IMR-90 (cell line): ENCODE measurements around the gene TGM2. TPM values are rescaled to one million over a fixed set of nuclear protein-coding genes. Genes with fewer than 3 reads are reported as not detected.

Source experiments
- ATAC-seq: fragments of 200-7000 bp; cut with Tn5 transposase; 2 replicates; pipeline ENCODE4 v1.9.1; 2020; ENCODE audit warnings: low read depth, mild to moderate bottlenecking, moderate library complexity
- BruUV-seq: library from RNA; stranded (reverse); fragments of 400-500 nt; replicated peaks from 2 replicates; lab custom pipeline; 2021; lab: Mats Ljungman, UMichigan
- CTCF ChIA-PET: fragments of 300-600 bp; formaldehyde crosslinking; extraction: SDS; loops from one replicate; lab custom pipeline; 2021; ENCODE audit warnings: antibody characterized with exemption; lab: Yijun Ruan, JAX
- POLR2A ChIA-PET: fragments of 300-600 bp; sonication (Branson Sonifier 250); formaldehyde crosslinking; loops from one replicate; lab custom pipeline; 2022; ENCODE audit warnings: antibody characterized with exemption; ENCODE audit not compliant: unreplicated experiment; lab: Charles Lee
- DNase-seq: peaks from one replicate; pipeline ENCODE4 v3.0.0; 2013
- H2AFZ ChIP-seq: replicated peaks from 2 replicates; pipeline ENCODE3; 2013; ENCODE audit warnings: low read length, mild to moderate bottlenecking; ENCODE audit not compliant: poor library complexity
- H2AK5ac ChIP-seq: 2 replicates; pipeline ENCODE4 v1.6.1; 2013; ENCODE audit warnings: low read depth, low read length, inconsistent platforms
- H2AK9ac ChIP-seq: replicated peaks from 2 replicates; pipeline ENCODE3; 2013; ENCODE audit warnings: mild to moderate bottlenecking, low read depth, low read length, moderate library complexity; ENCODE audit not compliant: poor library complexity
- H2BK120ac ChIP-seq: 2 replicates; pipeline ENCODE4 v1.6.1; 2013; ENCODE audit warnings: low read depth, low read length, inconsistent platforms
- H2BK15ac ChIP-seq: 3 replicates; pipeline ENCODE4 v1.6.1; 2013; ENCODE audit warnings: low read depth, low read length, inconsistent platforms
- H2BK20ac ChIP-seq: 2 replicates; pipeline ENCODE4 v1.6.1; 2013; ENCODE audit warnings: low read depth, mild to moderate bottlenecking, inconsistent platforms, low read length, moderate library complexity
- H2BK5ac ChIP-seq: 2 replicates; pipeline ENCODE4 v1.6.1; 2013; ENCODE audit warnings: mild to moderate bottlenecking, low read depth, low read length, inconsistent platforms; ENCODE audit not compliant: poor library complexity, severe bottlenecking
- H3K14ac ChIP-seq: replicated peaks from 2 replicates; pipeline ENCODE4 v1.6.1; 2013; ENCODE audit warnings: low read depth, low read length, inconsistent platforms
- H3K18ac ChIP-seq: 2 replicates; pipeline ENCODE4 v1.6.1; 2013; ENCODE audit warnings: low read depth, low read length, control low read depth
- H3K23ac ChIP-seq: 2 replicates; pipeline ENCODE4 v1.6.1; 2013; ENCODE audit warnings: low read depth, low read length, inconsistent platforms
- H3K27ac ChIP-seq: 2 replicates; pipeline ENCODE4 v1.5.1; 2013; ENCODE audit warnings: mild to moderate bottlenecking, control low read depth, low read length; ENCODE audit not compliant: insufficient read depth
- H3K27me3 ChIP-seq: 2 replicates; pipeline ENCODE4 v1.6.1; 2013; ENCODE audit warnings: low read length; ENCODE audit not compliant: control insufficient read depth, insufficient read depth
- H3K36me3 ChIP-seq: 2 replicates; pipeline ENCODE4 v1.6.1; 2013; ENCODE audit warnings: low read length, mixed read lengths; ENCODE audit not compliant: control insufficient read depth, insufficient read depth
- H3K4ac ChIP-seq: 2 replicates; pipeline ENCODE4 v1.6.1; 2013; ENCODE audit warnings: low read depth, low read length, inconsistent platforms
- H3K4me1 ChIP-seq: 2 replicates; pipeline ENCODE4 v1.6.1; 2013; ENCODE audit warnings: low read length, mixed read lengths; ENCODE audit not compliant: control insufficient read depth, insufficient read depth
- H3K4me2 ChIP-seq: 2 replicates; pipeline ENCODE4 v1.6.1; 2013; ENCODE audit warnings: low read depth, mild to moderate bottlenecking, control low read depth, low read length, moderate library complexity
- H3K4me3 ChIP-seq: 2 replicates; pipeline ENCODE4 v1.5.1; 2013; ENCODE audit warnings: low read depth, mild to moderate bottlenecking, control low read depth, low read length, moderate library complexity; ENCODE audit not compliant: insufficient read depth
- H3K56ac ChIP-seq: 2 replicates; pipeline ENCODE4 v1.6.1; 2013; ENCODE audit warnings: low read length, inconsistent platforms; ENCODE audit not compliant: insufficient read depth; ENCODE audit errors: extremely low read depth
- H3K79me1 ChIP-seq, 2 experiments: 2 replicates each; pipeline ENCODE4 v1.6.1; 2013; ENCODE audit warnings: low read length in 2 of 2, inconsistent platforms in 1 of 2, low read depth in 1 of 2
- H3K9ac ChIP-seq: 2 replicates; pipeline ENCODE4 v1.6.1; 2013; ENCODE audit warnings: low read depth, low read length, control low read depth
- H3K9me1 ChIP-seq: 2 replicates; pipeline ENCODE4 v1.6.1; 2013; ENCODE audit warnings: low read length, inconsistent platforms; ENCODE audit not compliant: insufficient read depth
- H3K9me3 ChIP-seq: 2 replicates; pipeline ENCODE4 v1.6.1; 2013; ENCODE audit warnings: low read length; ENCODE audit not compliant: control insufficient read depth, insufficient read depth
- H4K20me1 ChIP-seq: 2 replicates; pipeline ENCODE4 v1.6.1; 2013; ENCODE audit warnings: low read length, inconsistent platforms; ENCODE audit not compliant: insufficient read depth
- H4K5ac ChIP-seq: 2 replicates; pipeline ENCODE4 v1.6.1; 2013; ENCODE audit warnings: mild to moderate bottlenecking, low read depth, low read length, control low read depth
- H4K8ac ChIP-seq, 2 experiments: 2 replicates each; pipeline ENCODE4 v1.6.1; 2013; ENCODE audit warnings: low read depth in 2 of 2, low read length in 2 of 2, control low read depth in 1 of 2, inconsistent platforms in 1 of 2
- H4K91ac ChIP-seq: 2 replicates; pipeline ENCODE4 v1.6.1; 2013; ENCODE audit warnings: low read depth, low read length, inconsistent platforms; ENCODE audit not compliant: insufficient read depth
- BHLHE40 ChIP-seq: fragments of 150-350 bp; IDR thresholded peaks from 2 replicates; pipeline ENCODE4 v1.6.1; 2016; ENCODE audit warnings: mild to moderate bottlenecking, low read depth, low read length
- CEBPB ChIP-seq: IDR thresholded peaks from 2 replicates; pipeline ENCODE4 v1.6.1; 2012; ENCODE audit warnings: low read depth, low read length, improper control_type of control experiment
- CHD1 ChIP-seq: IDR thresholded peaks from 2 replicates; pipeline ENCODE4 v1.6.1; 2012; ENCODE audit warnings: low read depth, low read length, improper control_type of control experiment
- CTCF ChIP-seq: conservative IDR thresholded peaks from 2 replicates; pipeline ENCODE4 v1.5.1; 2012; ENCODE audit warnings: mild to moderate bottlenecking, low read depth, low read length, improper control_type of control experiment
- FOS ChIP-seq: fragments of 150-350 bp; IDR thresholded peaks from 2 replicates; pipeline ENCODE4 v1.6.1; 2016; ENCODE audit warnings: low read depth, low read length
- MAZ ChIP-seq: IDR thresholded peaks from 2 replicates; pipeline ENCODE4 v1.6.1; 2012; ENCODE audit warnings: low read depth, mild to moderate bottlenecking, low read length, improper control_type of control experiment, moderate library complexity, borderline replicate concordance
- MXI1 ChIP-seq: IDR thresholded peaks from 2 replicates; pipeline ENCODE4 v1.6.1; 2012; ENCODE audit warnings: low read depth, mild to moderate bottlenecking, low read length, moderate library complexity, borderline replicate concordance
- NFE2L2 ChIP-seq: fragments of 150-350 bp; IDR thresholded peaks from 2 replicates; pipeline ENCODE4 v1.6.1; 2016; ENCODE audit warnings: low read depth, mild to moderate bottlenecking, low read length
- POLR2A ChIP-seq: IDR thresholded peaks from 2 replicates; pipeline ENCODE4 v1.6.1; 2012; ENCODE audit warnings: mild to moderate bottlenecking, low read depth, low read length
- RAD21 ChIP-seq: IDR thresholded peaks from 2 replicates; pipeline ENCODE4 v1.6.1; 2012; ENCODE audit warnings: low read length, improper control_type of control experiment
- RCOR1 ChIP-seq: IDR thresholded peaks from 2 replicates; pipeline ENCODE4 v1.6.1; 2012; ENCODE audit warnings: mild to moderate bottlenecking, low read length, improper control_type of control experiment; ENCODE audit not compliant: insufficient replicate concordance
- RFX5 ChIP-seq: IDR thresholded peaks from 2 replicates; pipeline ENCODE4 v1.8.0; 2012; ENCODE audit warnings: low read depth, mild to moderate bottlenecking, low read length, moderate library complexity
- SMC3 ChIP-seq: fragments of 150-350 bp; IDR thresholded peaks from 2 replicates; pipeline ENCODE4 v1.6.1; 2016; ENCODE audit warnings: low read depth, mild to moderate bottlenecking, antibody characterized with exemption, low read length, moderate library complexity
- USF2 ChIP-seq: fragments of 150-350 bp; IDR thresholded peaks from 2 replicates; pipeline ENCODE4 v1.6.1; 2017; ENCODE audit warnings: mild to moderate bottlenecking, antibody characterized with exemption, low read length, low read depth
- WGBS, 2 experiments: methylation state at CpG; one replicate each; pipeline versions ENCODE4 v1.1.5 to v1.1.7; 2013; ENCODE audit warnings: missing lambda C conversion rate in 2 of 2; ENCODE audit not compliant: insufficient read length in 1 of 2; ENCODE audit errors: extremely low coverage in 2 of 2; 5-methylcytosine and 5-hydroxymethylcytosine counted together
- dilution Hi-C: fragments of 300-500 bp; cut with HindIII; formaldehyde crosslinking; loops from one replicate; pipeline ENCODE4 v1.14.3; 2018; ENCODE audit warnings: low sequenced_read_pairs; ENCODE audit not compliant: unreplicated experiment
- in situ Hi-C: fragments of 300-500 bp; cut with MboI; formaldehyde crosslinking; loops from 3 replicates; pipeline ENCODE4 v1.14.3; 2019; ENCODE audit warnings: low sequenced_read_pairs, inconsistent platforms, mixed read lengths
- intact Hi-C: fragments of 100-400 bp; cut with micrococcal nuclease; formaldehyde crosslinking; loops from 2 replicates; pipeline ENCODE4 v1.10.0; 2022
- polyA plus RNA-seq, 3 experiments: library from polyadenylated mRNA; depleted of rRNA; stranded (reverse); fragments of >200 nt; gene quantifications; 2 replicates each; pipeline ENCODE4 v1.2.3, GENCODE V29; 2012; ENCODE audit warnings: low replicate concordance in 1 of 3
- total RNA-seq: library from RNA; depleted of rRNA; stranded (reverse); fragments of >200 nt; gene quantifications from 2 replicates; pipeline ENCODE4 v1.2.3, GENCODE V29; 2012

The TGM2 gene
- total and polyA plus RNA-seq, 2 of the 4 experiments (the other 2 are of a cell fraction) = 239 to 268 TPM

GRCh38 chr20:38144974-38145728, 19.9 kb downstream of the TGM2 start:
- CTCF ChIA-PET = interaction anchor here (0.6 to 1.3 kb wide), 4 partner anchors 21 to 97 kb away, joined by 3 to 5 read pairs (median 3); no protein-coding TSS in a partner anchor
- H2AK9ac ChIP-seq = peak overlapping the region; percentile 97
- H3K56ac ChIP-seq = peak overlapping the region; percentile 36; the same call in 1 of the 2 replicates
- peak overlapping the region; percentile 93 for H4K91ac ChIP-seq
- peak overlapping the region; percentile 67 for H2AFZ ChIP-seq
- H2BK120ac ChIP-seq = peak overlapping the region; percentile 96
- peaks cover 17% of the 10 kb centered on the region for H3K4me1 ChIP-seq
- peak overlapping the region; percentile 76 for H3K14ac ChIP-seq
- dilution Hi-C loops (no loop called here), intact Hi-C loops (no loop called here), in situ Hi-C loops (no loop called here)
- H3K9me3 ChIP-seq = no peaks in the 10 kb centered on the region
- H3K27ac ChIP-seq = peak overlapping the region; percentile 58
- peak overlapping the region; percentile 96 for H2AK5ac ChIP-seq
- peak; percentile 87 for DNase-seq
- 70% methylated on average over 2 of the region's 9 CpGs; no CpG with 5 or more reads in 1 of the 2 experiments for WGBS, 2 experiments
- peak overlapping the region; percentile 90 for H2BK5ac ChIP-seq
- peak overlapping the region; percentile 21 to 89 for H4K8ac ChIP-seq
- peak overlapping the region; percentile 5; the same call in 1 of the 2 replicates for H3K9ac ChIP-seq
- H3K23ac ChIP-seq = peak overlapping the region; percentile 74
- POLR2A ChIA-PET = no interaction called here
- H3K9me1 ChIP-seq = peaks cover 30% of the 10 kb centered on the region
- H4K20me1 ChIP-seq = no peaks in the 10 kb centered on the region
- no peak overlapping the region for H3K4me2 ChIP-seq
- BruUV-seq = no TSS peak
- H3K27me3 ChIP-seq = no peaks in the 10 kb centered on the region
- peaks cover 4 to 25% of the 10 kb centered on the region in 2 experiments; a peak in 3 of 4 replicates for H3K79me1 ChIP-seq
- peak overlapping the region; percentile 30 for H2BK20ac ChIP-seq
- H3K4ac ChIP-seq = peak overlapping the region; percentile 94
- peak overlapping the region; percentile 59 for H3K18ac ChIP-seq
- H4K5ac ChIP-seq = peak overlapping the region; percentile 69; the same call in 1 of the 2 replicates
- peak; percentile 41 for ATAC-seq
- H3K36me3 ChIP-seq = peaks cover 56% of the 10 kb centered on the region
- H2BK15ac ChIP-seq = peak overlapping the region; percentile 78; the same call in 1 of the 3 replicates
- no peak overlapping the region for H3K4me3 ChIP-seq
- no peak for TF ChIP-seq BHLHE40
- TF ChIP-seq FOS = peak; percentile 94
- no peak for TF ChIP-seq NFE2L2
- TF ChIP-seq MAZ = no peak
- TF ChIP-seq USF2 = no peak
- TF ChIP-seq CHD1 = no peak
- TF ChIP-seq CEBPB = peak; percentile 95
- no peak for TF ChIP-seq RAD21
- peak; percentile 81 for TF ChIP-seq RCOR1
- TF ChIP-seq SMC3 = no peak
- TF ChIP-seq CTCF = no peak
- no peak for TF ChIP-seq MXI1
- TF ChIP-seq POLR2A = no peak
- no peak for TF ChIP-seq RFX5
